GM10266 (cell line): ENCODE results near the gene NEMF.
"Not testable (repeated sequence)": the region's sequence is repeated elsewhere in the genome, so short reads cannot be mapped to it uniquely, and the experiment has no call there.

ENCODE experiments used
- DNase-seq: peaks from one replicate; pipeline ENCODE4 v3.0.0; 2012; ENCODE audit errors: extremely low spot score
- CTCF ChIP-seq: IDR thresholded peaks from 2 replicates; pipeline ENCODE4 v1.5.1; 2012; ENCODE audit warnings: mild to moderate bottlenecking, low read depth; ENCODE audit not compliant: control insufficient read depth, insufficient read depth; ENCODE audit errors: missing control alignments

NEMF gene

GRCh38 chr14:49849213-49849847 lies 3.3 kb downstream of the NEMF start:
- DNase-seq, result no peak
- no peak for TF ChIP-seq CTCF

GRCh38 chr14:49828640-49829039 lies 23.9 kb downstream of the NEMF start:
- no peak for TF ChIP-seq CTCF
- no peak for DNase-seq

GRCh38 chr14:49820176-49820575 lies 32.4 kb downstream of the NEMF start:
- DNase-seq, result no peak
- no peak for TF ChIP-seq CTCF

- TF ChIP-seq CTCF, result no peak
- DNase-seq, result no peak
Measured at GRCh38 chr14:49816844-49817243, 35.7 kb downstream of the NEMF start.

GRCh38 chr14:49816118-49816517 lies 36.5 kb downstream of the NEMF start:
- DNase-seq, result not testable (repeated sequence)

- no peak for TF ChIP-seq CTCF
- no peak for DNase-seq
Measured at GRCh38 chr14:49808780-49809179, 43.8 kb downstream of the NEMF start.

GRCh38 chr14:49796025-49796424 lies 56.6 kb downstream of the NEMF start:
- DNase-seq, result no peak
- no peak for TF ChIP-seq CTCF

GRCh38 chr14:49792618-49793017 lies 60.0 kb downstream of the NEMF start:
- TF ChIP-seq CTCF, result no peak
- no peak for DNase-seq
